ENCODE data around the gene MAP3K21. TPM values are rescaled to one million over a fixed set of nuclear protein-coding genes. Genes with fewer than 3 reads are reported as not detected.

The MAP3K21 gene
- polyA plus RNA-seq, 1 donor from 2014 or later = 3.7 TPM

GRCh38 chr1:233379869-233380438, 52.4 kb downstream of the MAP3K21 start:
- no peaks in the 10 kb centered on the region for H3K9me2 ChIP-seq (ENCODE audit: insufficient read depth, low read length)
- no peak overlapping the region for H3K4me2 ChIP-seq (ENCODE audit: low read length)
- no peaks in the 10 kb centered on the region for H3F3A ChIP-seq (ENCODE audit: insufficient read depth, low read length, poor library complexity, severe bottlenecking)
- TF ChIP-seq MXI1 (conservative IDR thresholded peaks at IDR 0.05; ENCODE audit: poor library complexity, severe bottlenecking) = no peak
- TF ChIP-seq REST (IDR thresholded peaks at IDR 0.05; ENCODE audit: borderline replicate concordance) = no peak
- TF ChIP-seq POLR2AphosphoS5 (IDR thresholded peaks at IDR 0.05) = no peak
- TF ChIP-seq EZH2 (IDR thresholded peaks at IDR 0.05; ENCODE audit: borderline replicate concordance, insufficient read depth, low read length, poor library complexity, severe bottlenecking) = no peak
- no peak for TF ChIP-seq CTCF (IDR thresholded peaks at IDR 0.05; ENCODE audit: poor library complexity, severe bottlenecking)
- TF ChIP-seq TAF1 (IDR thresholded peaks at IDR 0.05; ENCODE audit: low read depth) = no peak
- TF ChIP-seq SMC3 (conservative IDR thresholded peaks at IDR 0.05; ENCODE audit: poor library complexity) = no peak
- no peak for TF ChIP-seq EP300 (conservative IDR thresholded peaks at IDR 0.05; ENCODE audit: poor library complexity, severe bottlenecking)
- no peak for TF ChIP-seq RAD21 (conservative IDR thresholded peaks at IDR 0.05)
- H3K9me3 ChIP-seq (ENCODE audit: low read length) = no peaks in the 10 kb centered on the region
- no peaks in the 10 kb centered on the region for H3K27me3 ChIP-seq (ENCODE audit: insufficient read depth, low read depth, low read length)
- no peak overlapping the region for H3K4me3 ChIP-seq (ENCODE audit: low read length)
- H4K20me1 ChIP-seq (ENCODE audit: insufficient read depth) = no peaks in the 10 kb centered on the region
- no peaks in the 10 kb centered on the region for H3K79me2 ChIP-seq (replicated peaks; ENCODE audit: insufficient read depth, low read length)
- H3K27ac ChIP-seq (ENCODE audit: low read length) = no peak overlapping the region
- peaks cover 4% of the 10 kb centered on the region for H3K36me3 ChIP-seq (ENCODE audit: insufficient read depth, low read length)
- H2AFZ ChIP-seq (ENCODE audit: low read depth, low read length) = no peak overlapping the region
- H3K9ac ChIP-seq (ENCODE audit: low read length) = no peak overlapping the region

GRCh38 chr1:233381806-233382205, 54.3 kb downstream of the MAP3K21 start:
- no peak for TF ChIP-seq EP300 (conservative IDR thresholded peaks at IDR 0.05; ENCODE audit: poor library complexity, severe bottlenecking)
- H3K4me2 ChIP-seq (ENCODE audit: low read length) = no peak overlapping the region
- no peak overlapping the region for H2AFZ ChIP-seq (ENCODE audit: low read depth, low read length)
- H3K27me3 ChIP-seq (ENCODE audit: insufficient read depth, low read depth, low read length) = no peaks in the 10 kb centered on the region
- peaks cover 4% of the 10 kb centered on the region for H3K36me3 ChIP-seq (ENCODE audit: insufficient read depth, low read length)
- no peaks in the 10 kb centered on the region for H3K9me3 ChIP-seq (ENCODE audit: low read length)
- H3F3A ChIP-seq (ENCODE audit: insufficient read depth, low read length, poor library complexity, severe bottlenecking) = no peaks in the 10 kb centered on the region
- no peak overlapping the region for H3K4me3 ChIP-seq (ENCODE audit: low read length)
- H3K27ac ChIP-seq (ENCODE audit: low read length) = no peak overlapping the region
- H3K79me2 ChIP-seq (replicated peaks; ENCODE audit: insufficient read depth, low read length) = no peaks in the 10 kb centered on the region
- no peak overlapping the region for H3K9ac ChIP-seq (ENCODE audit: low read length)
- no peaks in the 10 kb centered on the region for H4K20me1 ChIP-seq (ENCODE audit: insufficient read depth)
- no peaks in the 10 kb centered on the region for H3K9me2 ChIP-seq (ENCODE audit: insufficient read depth, low read length)

Measured in neural cell (in vitro differentiated cells).